ENCODE data around the gene LCN10.
"Not testable (repeated sequence)": the region's sequence is repeated elsewhere in the genome, so short reads cannot be mapped to it uniquely, and the experiment has no call there.

- TF ChIP-seq CTCF (IDR thresholded peaks at IDR 0.05); POLR2AphosphoS5 (IDR thresholded peaks at IDR 0.05); POLR2A (IDR thresholded peaks at IDR 0.05; ENCODE audit: low read depth); EP300 (IDR thresholded peaks at IDR 0.05): not testable (repeated sequence)
Observed at GRCh38 chr9:136711219-136711648, 31.5 kb downstream of the LCN10 start.

Measured in esophagus muscularis mucosa (tissue), 4 donors.